Measurements from ENCODE around the gene PDCD4. TPM values are rescaled to one million over a fixed set of nuclear protein-coding genes. Genes with fewer than 3 reads are reported as not detected.

The PDCD4 gene
- total and polyA plus RNA-seq, 10 of the 15 experiments (the other 5 are each of a cell fraction or from before 2014, with no cell fraction given) = 101 to 372 (median 171) TPM

- in situ Hi-C loops (cut with MboI) = no loop called here
- intact Hi-C loops (cut with micrococcal nuclease; ENCODE audit: unreplicated experiment) = no loop called here
- peak overlapping the region; percentile 80; the same call in 1 of the 2 replicates for H3K4me2 ChIP-seq (ENCODE audit: control insufficient read depth, insufficient read depth)
- H3K9ac ChIP-seq (ENCODE audit: control insufficient read depth, insufficient read depth, low read length) = peak overlapping the region; percentile 80
- POLR2A ChIA-PET = interaction anchor here (1.0 to 7.4 kb wide), 10 partner anchors 11 to 484 kb away, joined by 3 to 145 read pairs (median 19); partner anchors contain the start of gene PDCD4
- no peak overlapping the region for H3K4me3 ChIP-seq
- BruUV-seq (replicated peaks) = no TSS peak
- peaks cover 52% of the 10 kb centered on the region for H3K4me1 ChIP-seq (ENCODE audit: control insufficient read depth, insufficient read depth, low read length)
- FAIRE-seq (no peak), ATAC-seq (no peak), DNase-seq (ENCODE audit: low read depth, low spot score) (no peak)
- H3K79me2 ChIP-seq (ENCODE audit: control insufficient read depth, insufficient read depth, low read length) = peaks cover 10% of the 10 kb centered on the region
- H2AFZ ChIP-seq (ENCODE audit: control insufficient read depth, low read depth, low read length) = no peak overlapping the region
- H3K27me3 ChIP-seq (replicated peaks in 1 of 2; ENCODE audit: control insufficient read depth in 2 of 2, insufficient read depth in 2 of 2, low read length in 1 of 2) = no peaks in the 10 kb centered on the region
- peak overlapping the region; percentile 97 for H3K27ac ChIP-seq (ENCODE audit: control insufficient read depth, insufficient read depth)
- no peaks in the 10 kb centered on the region for H4K20me1 ChIP-seq (ENCODE audit: control insufficient read depth, insufficient read depth)
- H3K36me3 ChIP-seq (ENCODE audit: control insufficient read depth in 2 of 2, insufficient read depth in 2 of 2, low read length in 1 of 2) = no peaks in the 10 kb centered on the region
- no peaks in the 10 kb centered on the region for H3K9me3 ChIP-seq (replicated peaks; ENCODE audit: control insufficient read depth, insufficient read depth, low read length)
- WGBS (ENCODE audit: insufficient coverage, insufficient replicate concordance, low lambda C conversion rate, missing lambda C conversion rate) = 80% methylated on average over 3 of the region's 3 CpGs
- CTCF ChIA-PET = interaction anchor here (1.2 to 6.8 kb wide), 10 partner anchors 9 to 41 kb away, joined by 3 to 70 read pairs (median 6); no protein-coding TSS in a partner anchor
- SMC1A ChIA-PET (ENCODE audit: uncharacterized antibody, unreplicated experiment) = interaction anchor here (0.9 to 12.5 kb wide), 20 partner anchors 8 to 169 kb away, joined by 3 to 188 read pairs (median 16); partner anchors contain the start of gene PDCD4
- RAD21 ChIA-PET (ENCODE audit: unreplicated experiment) = interaction anchor here (0.9 to 7.3 kb wide), 21 partner anchors 11 to 98 kb away, joined by 3 to 153 read pairs (median 16); partner anchors contain the start of genes BBIP1 and PDCD4
- TF ChIP-seq ZNF217 (IDR thresholded peaks at IDR 0.05) = no peak
- TF ChIP-seq MYB (IDR thresholded peaks at IDR 0.05; ENCODE audit: borderline replicate concordance, low read depth, low read length) = no peak
- no peak for TF ChIP-seq IKZF2 (IDR thresholded peaks at IDR 0.05)
- TF ChIP-seq CHD2 (IDR thresholded peaks at IDR 0.05; ENCODE audit: borderline replicate concordance, low read depth, low read length) = no peak
- no peak for TF ChIP-seq ZNF622 (IDR thresholded peaks at IDR 0.05)
- no peak for TF ChIP-seq ZBTB40 (IDR thresholded peaks at IDR 0.05; ENCODE audit: borderline replicate concordance)
- TF ChIP-seq CREB1 (IDR thresholded peaks at IDR 0.05; ENCODE audit: low read depth) = no peak
- no peak for TF ChIP-seq MXI1 (IDR thresholded peaks at IDR 0.05; ENCODE audit: low read depth, low read length)
- no peak for TF ChIP-seq ZBTB11 (CRISPR knock-in tag; IDR thresholded peaks at IDR 0.05)
- TF ChIP-seq HDAC6 (IDR thresholded peaks at IDR 0.05; ENCODE audit: unreplicated experiment) = no peak
- TF ChIP-seq E2F8 (IDR thresholded peaks at IDR 0.05; ENCODE audit: low read depth, partially characterized antibody) = no peak
- no peak for TF ChIP-seq SUZ12 (IDR thresholded peaks at IDR 0.05; ENCODE audit: unreplicated experiment)
- no peak for TF ChIP-seq BMI1 (IDR thresholded peaks at IDR 0.05; ENCODE audit: borderline replicate concordance)
These were observed 30.8 kb upstream of the PDCD4 start for GRCh38 chr10:110840923-110841428.

Measured in GM12878 (cell line).